ENCODE data around the gene UBE2F. TPM values are rescaled to one million over a fixed set of nuclear protein-coding genes. Genes with fewer than 3 reads are reported as not detected.

UBE2F gene
- total RNA-seq, 1 experiment from 2014 or later = 62.1 TPM

DNA sequence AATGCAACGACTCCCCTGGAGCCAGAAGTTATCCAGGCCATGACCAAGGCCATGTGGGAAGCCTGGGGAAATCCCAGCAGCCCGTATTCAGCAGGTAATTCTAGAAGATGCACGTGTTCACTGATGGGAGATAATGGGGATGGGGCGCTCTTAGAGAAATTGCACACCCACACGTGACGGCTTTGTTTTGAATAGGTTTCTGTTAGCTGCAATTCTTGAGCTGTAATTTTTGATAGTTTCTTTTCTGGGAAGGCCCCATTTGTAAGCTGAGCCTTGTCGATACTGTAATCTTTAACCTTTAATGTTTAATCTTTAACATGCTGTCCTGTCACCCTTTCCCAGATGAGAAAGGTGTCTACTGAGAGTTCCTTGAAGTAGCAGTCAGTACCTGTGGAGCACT is 97.6 kb downstream of the UBE2F start:
- Histone ChIP-seq H3K23me2 (ENCODE audit: insufficient read length, low read depth, low read length, poor library complexity, severe bottlenecking) (peaks cover 9% of the 10 kb centered on the region), H3K23ac (ENCODE audit: insufficient read length, low read depth, low read length) (no peak overlapping the region), H4K5ac (ENCODE audit: insufficient read length, low read depth, low read length) (no peak overlapping the region), H2BK12ac (ENCODE audit: insufficient read length, low read depth, low read length) (no peak overlapping the region), H3K27ac (ENCODE audit: insufficient read length, low read depth, low read length) (no peak overlapping the region), H3K27me3 (ENCODE audit: insufficient read depth, low read length) (no peaks in the 10 kb centered on the region), H2BK20ac (ENCODE audit: low read depth, low read length, poor library complexity, severe bottlenecking) (no peak overlapping the region), H3T11ph (ENCODE audit: low read length) (no peak overlapping the region), H3K18ac (ENCODE audit: insufficient read length, low read depth, low read length) (no peak overlapping the region), H3K79me2 (ENCODE audit: insufficient read depth, low read length) (peaks cover 2% of the 10 kb centered on the region; the same call in 1 of the 2 replicates), H3K56ac (ENCODE audit: insufficient read length, low read depth, low read length) (no peak overlapping the region), H2BK15ac (ENCODE audit: low read depth, low read length) (no peak overlapping the region), H4K20me1 (ENCODE audit: control insufficient read depth, insufficient read depth, insufficient read length) (no peaks in the 10 kb centered on the region), H2AK5ac (ENCODE audit: insufficient read length, low read length) (no peak overlapping the region), H3K4ac (ENCODE audit: low read depth, low read length) (no peak overlapping the region), H2BK5ac (ENCODE audit: insufficient read length, low read length) (no peak overlapping the region), H4K8ac (replicated peaks; ENCODE audit: insufficient read length, low read depth, low read length) (no peak overlapping the region), H3K4me2 (ENCODE audit: insufficient read depth, insufficient read length, low read length) (no peak overlapping the region), H2BK120ac (ENCODE audit: low read depth, low read length, poor library complexity, severe bottlenecking) (no peak overlapping the region), H3K79me1 (ENCODE audit: insufficient read depth, low read depth, low read length, poor library complexity, severe bottlenecking) (peaks cover 7% of the 10 kb centered on the region), H4K91ac (ENCODE audit: insufficient read length, low read depth, low read length) (no peak overlapping the region), H3K14ac (ENCODE audit: insufficient read depth, low read length) (no peak overlapping the region), H3K9ac (ENCODE audit: extremely low read depth, insufficient read length, low read length) (no peak overlapping the region), H2AFZ (ENCODE audit: low read length) (no peak overlapping the region), H3K9me3 (ENCODE audit: control insufficient read depth, low read depth, low read length) (no peaks in the 10 kb centered on the region), H3K4me1 (ENCODE audit: insufficient read depth, low read length) (peaks cover 6% of the 10 kb centered on the region)
- Mint-ChIP-seq H3K9me3 (no peaks in the 10 kb centered on the region), H3K27me3 (ENCODE audit: low read depth) (no peaks in the 10 kb centered on the region), H3K27ac (no peak overlapping the region), H3K36me3 (ENCODE audit: insufficient read depth in 1 of 3, low read depth in 3 of 3) (peaks cover 42 to 56% (median 49%) of the 10 kb centered on the region in 3 experiments), H3K4me1 (peaks cover 25 to 32% of the 10 kb centered on the region in 2 experiments), H3K4me3 (no peak overlapping the region)
- no peak for DNase-seq
- no CpG with 5 or more reads among the region's 7 CpGs for WGBS (ENCODE audit: extremely low coverage, insufficient read length, low lambda C conversion rate)
- no peak for TF ChIP-seq CTCF (conservative IDR thresholded peaks at IDR 0.05)

Data from H9 (cell line).